ENCODE data around the gene ECSCR.

Gene ECSCR

GRCh38 chr5:139417214-139417613, 45.3 kb downstream of the ECSCR start (continued):
- TF ChIP-seq ZNF488 (tag by site-specific recombination; IDR thresholded peaks at IDR 0.05) (no peak), ZBTB8A (tag by site-specific recombination; IDR thresholded peaks at IDR 0.05) (no peak), ZNF692 (tag by site-specific recombination; IDR thresholded peaks at IDR 0.05) (no peak; the same call in 1 of the 2 replicates), ZNF148 (tag by site-specific recombination; IDR thresholded peaks at IDR 0.05; ENCODE audit: borderline replicate concordance) (no peak), FEZF1 (tag by site-specific recombination; IDR thresholded peaks at IDR 0.05) (peak; percentile 26; the same call in 1 of the 2 replicates), TSHZ1 (tag by site-specific recombination; IDR thresholded peaks at IDR 0.05; ENCODE audit: borderline replicate concordance) (no peak), ZSCAN30 (tag by site-specific recombination; IDR thresholded peaks at IDR 0.05) (no peak), ZNF341 (tag by site-specific recombination; IDR thresholded peaks at IDR 0.05; ENCODE audit: low read depth) (no peak), ZBTB20 (tag by site-specific recombination; IDR thresholded peaks at IDR 0.05) (no peak), ZNF654 (tag by site-specific recombination; IDR thresholded peaks at IDR 0.05; ENCODE audit: low read depth) (no peak), ZNF580 (tag by site-specific recombination; IDR thresholded peaks at IDR 0.05) (no peak), ZSCAN23 (tag by site-specific recombination; IDR thresholded peaks at IDR 0.05) (no peak), ZNF354C (tag by site-specific recombination; IDR thresholded peaks at IDR 0.05; ENCODE audit: borderline replicate concordance, low read depth) (no peak), ZNF214 (tag by site-specific recombination; IDR thresholded peaks at IDR 0.05; ENCODE audit: borderline replicate concordance) (no peak), ZNF157 (tag by site-specific recombination; IDR thresholded peaks at IDR 0.05) (no peak), ZFP41 (tag by site-specific recombination; IDR thresholded peaks at IDR 0.05; ENCODE audit: borderline replicate concordance) (no peak), ZNF626 (tag by site-specific recombination; IDR thresholded peaks at IDR 0.05) (no peak), ZNF530 (tag by site-specific recombination; IDR thresholded peaks at IDR 0.05; ENCODE audit: low read depth) (no peak)

GRCh38 chr5:139416651-139417050, 45.9 kb downstream of the ECSCR start:
- Histone ChIP-seq H3K27ac (ENCODE audit: extremely low read depth, low read depth, low read length) (no peak overlapping the region), H3K36me3 (ENCODE audit: control insufficient read depth in 2 of 2, insufficient read depth in 1 of 2, low read length in 2 of 2) (peaks cover 25 to 73% of the 10 kb centered on the region in 2 experiments), H3K4me1 (ENCODE audit: control insufficient read depth, insufficient read depth, low read length) (peaks cover 3% of the 10 kb centered on the region; the same call in 1 of the 2 replicates), H3K9me3 (ENCODE audit: control insufficient read depth, insufficient read depth, low read depth, low read length) (no peaks in the 10 kb centered on the region), H3K4me3 (ENCODE audit: low read depth, low read length) (no peak overlapping the region)
- no peak for TF ChIP-seq HOXC10 (CRISPR knock-in tag; IDR thresholded peaks at IDR 0.05)
- peak; percentile 28; the same call in 1 of the 2 replicates for TF ChIP-seq ZFHX2 (tag by site-specific recombination; conservative IDR thresholded peaks at IDR 0.05)
- CTCF ChIA-PET: no interaction called here
- POLR2A ChIA-PET: interaction anchor here (0.5 kb wide), 1 partner anchor 34 kb away, joined by 5 read pairs; no protein-coding TSS in a partner anchor
